ENCODE measurements around the gene C1QTNF12. TPM values are rescaled to one million over a fixed set of nuclear protein-coding genes. Genes with fewer than 3 reads are reported as not detected.

Gene C1QTNF12
- total and polyA plus RNA-seq, 2 of the 8 experiments (the other 6 are each of a cell fraction or from before 2014, with no cell fraction given): 2.1 to 3.7 TPM

GRCh38 chr1:1273512-1274298, 27.2 kb upstream of the C1QTNF12 start, which contains the start of gene UBE2J2 (continued):
- TF ChIP-seq CREB1 (IDR thresholded peaks at IDR 0.05) (peak; percentile 75), TAF7 (optimal IDR thresholded peaks at IDR 0.05; ENCODE audit: borderline replicate concordance, low read depth, low read length) (peak; percentile 28), KDM5A (IDR thresholded peaks at IDR 0.05; ENCODE audit: low read length) (no peak), TCF12 (IDR thresholded peaks at IDR 0.05; ENCODE audit: low read depth, low read length) (no peak), JUN (IDR thresholded peaks at IDR 0.05; ENCODE audit: low read depth, low read length) (no peak), EP300 (IDR thresholded peaks at IDR 0.05; ENCODE audit: borderline replicate concordance in 1 of 2, low read depth in 2 of 2, low read length in 2 of 2) (peak in 1 of 2 experiments; percentile 60; a peak in 1 of 3 replicates), KDM4A (IDR thresholded peaks at IDR 0.05; ENCODE audit: low read depth, low read length, severe bottlenecking) (peak; percentile 62), NANOG (IDR thresholded peaks at IDR 0.05; ENCODE audit: insufficient read depth, low read depth, low read length, poor library complexity, severe bottlenecking) (peak; percentile 10), POLR2AphosphoS5 (IDR thresholded peaks at IDR 0.05; ENCODE audit: low read depth, low read length) (peak; percentile 74; the same call in 1 of the 2 replicates), GABPA (IDR thresholded peaks at IDR 0.05; ENCODE audit: borderline replicate concordance, insufficient read depth, low read length) (peak; percentile 86), SP1 (IDR thresholded peaks at IDR 0.05; ENCODE audit: low read depth, low read length) (no peak), RAD21 (IDR thresholded peaks at IDR 0.05 in 1 of 2, conservative IDR thresholded peaks at IDR 0.05 in 1 of 2; ENCODE audit: low read depth in 2 of 2, low read length in 2 of 2) (no peak), MAX (IDR thresholded peaks at IDR 0.05) (0 out of 2 replicates have a peak, but pooled peaks have one; percentile 45), CHD2 (IDR thresholded peaks at IDR 0.05; ENCODE audit: low read length) (no peak), E2F6 (IDR thresholded peaks at IDR 0.05) (peak; percentile 56), SIN3A (conservative IDR thresholded peaks at IDR 0.05 in 1 of 2, IDR thresholded peaks at IDR 0.05 in 1 of 2; ENCODE audit: low read depth in 1 of 2, low read length in 2 of 2) (peak in 1 of 2 experiments; percentile 54; a peak in 1 of 4 replicates), SP2 (IDR thresholded peaks at IDR 0.05; ENCODE audit: low read length) (peak; percentile 77), ATF3 (IDR thresholded peaks at IDR 0.05; ENCODE audit: insufficient read depth, low read depth, low read length) (no peak), CTCF (IDR thresholded peaks at IDR 0.05; ENCODE audit: control extremely low read depth in 1 of 3, insufficient read depth in 1 of 3, low read depth in 1 of 3, low read length in 3 of 3) (no peak)
